ENCODE results near the gene ZNRF3. TPM values are rescaled to one million over a fixed set of nuclear protein-coding genes. Genes with fewer than 3 reads are reported as not detected.

The ZNRF3 gene
- total and polyA plus RNA-seq, 12 donors, result 1.8 to 7.7 (median 6.2) TPM

- H3K36me3 ChIP-seq, result no peaks in the 10 kb centered on the region
- no peaks in the 10 kb centered on the region for H3K9me3 ChIP-seq
- H3K27me3 ChIP-seq, result peaks cover 0 to 72% (median 0%) of the 10 kb centered on the region in 7 donors
- TF ChIP-seq, protein P1, sequence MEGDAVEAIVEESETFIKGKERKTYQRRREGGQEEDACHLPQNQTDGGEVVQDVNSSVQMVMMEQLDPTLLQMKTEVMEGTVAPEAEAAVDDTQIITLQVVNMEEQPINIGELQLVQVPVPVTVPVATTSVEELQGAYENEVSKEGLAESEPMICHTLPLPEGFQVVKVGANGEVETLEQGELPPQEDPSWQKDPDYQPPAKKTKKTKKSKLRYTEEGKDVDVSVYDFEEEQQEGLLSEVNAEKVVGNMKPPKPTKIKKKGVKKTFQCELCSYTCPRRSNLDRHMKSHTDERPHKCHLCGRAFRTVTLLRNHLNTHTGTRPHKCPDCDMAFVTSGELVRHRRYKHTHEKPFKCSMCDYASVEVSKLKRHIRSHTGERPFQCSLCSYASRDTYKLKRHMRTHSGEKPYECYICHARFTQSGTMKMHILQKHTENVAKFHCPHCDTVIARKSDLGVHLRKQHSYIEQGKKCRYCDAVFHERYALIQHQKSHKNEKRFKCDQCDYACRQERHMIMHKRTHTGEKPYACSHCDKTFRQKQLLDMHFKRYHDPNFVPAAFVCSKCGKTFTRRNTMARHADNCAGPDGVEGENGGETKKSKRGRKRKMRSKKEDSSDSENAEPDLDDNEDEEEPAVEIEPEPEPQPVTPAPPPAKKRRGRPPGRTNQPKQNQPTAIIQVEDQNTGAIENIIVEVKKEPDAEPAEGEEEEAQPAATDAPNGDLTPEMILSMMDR (IDR thresholded peaks at IDR 0.05), result no peak
- DNase-seq, result peak in 1 of 2 donors; percentile 23
- peak in 3 of 8 donors; percentile 2 to 42 (median 22) for ATAC-seq
- intact Hi-C loops (cut with DNase I), result loop anchor here in 4 of 10 donors (5.0 to 10.0 kb wide), 2 partner anchors 79 to 82 kb away; no protein-coding TSS in a partner anchor
- H3K4me3 ChIP-seq, result peak within 1 kb of the TSS; percentile 19 to 86 (median 80)
- peaks cover 4 to 48% (median 29%) of the 10 kb centered on the region in 9 donors for H3K4me1 ChIP-seq
- 1% methylated on average over 45 to 76 of the region's 76 CpGs for WGBS, 2 donors
- peak within 1 kb of the TSS in 8 of 10 donors; percentile 3 to 84 (median 70) for H3K27ac ChIP-seq
Observed at GRCh38 chr22:29072979-29073617, 189.7 kb downstream of the ZNRF3 start, which contains the start of gene KREMEN1. Gene KREMEN1, plus strand, starts transcription at chr22:29073035. Its CDS starts 96 bp downstream, at chr22:29073131.

DNA sequence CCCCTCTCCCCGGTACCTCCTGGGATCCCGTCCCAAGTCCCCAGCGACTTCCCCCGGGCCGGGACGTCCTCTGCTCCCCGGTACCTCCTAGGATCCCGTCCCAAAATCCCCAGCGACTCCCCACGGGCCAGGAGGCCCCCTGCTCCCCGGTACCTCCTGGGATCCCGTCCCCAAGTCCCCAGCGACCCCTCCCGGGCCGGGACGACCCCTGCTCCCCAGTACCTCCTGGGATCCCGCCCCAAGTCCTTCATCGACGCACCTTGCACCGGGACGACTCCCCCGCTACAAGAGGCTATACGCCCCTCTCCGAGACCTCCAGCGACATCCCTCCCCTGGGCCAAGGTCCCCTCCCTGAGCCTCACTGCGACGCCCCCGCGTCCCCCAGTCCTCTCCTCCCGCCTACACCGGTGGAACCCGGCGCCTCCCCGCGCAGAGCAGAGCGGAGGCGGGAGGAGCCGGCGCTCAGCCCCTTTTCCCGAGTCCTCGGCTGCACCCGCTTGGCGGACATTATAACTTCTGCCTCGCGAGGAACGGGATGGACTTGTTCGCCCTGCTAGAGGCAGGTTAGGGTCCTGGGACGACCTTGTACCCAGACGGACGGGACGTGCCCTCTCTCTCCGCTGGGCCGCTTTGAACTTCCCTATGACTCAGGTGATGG, 190.4 kb downstream of the ZNRF3 start:
- ATAC-seq (peak; percentile 44 to 72 (median 66)), DNase-seq (peak; percentile 36 to 61)
- 6 to 8% methylated on average over 53 of the region's 53 CpGs for WGBS, 2 donors
- intact Hi-C loops (cut with DNase I), result loop anchor here in 4 of 10 donors (5.0 to 10.0 kb wide), 2 partner anchors 79 to 81 kb away; no protein-coding TSS in a partner anchor
- H3K27me3 ChIP-seq, result peaks cover 0 to 71% (median 0%) of the 10 kb centered on the region in 7 donors
- peaks cover 4 to 54% (median 32%) of the 10 kb centered on the region in 9 donors for H3K4me1 ChIP-seq
- H3K36me3 ChIP-seq, result no peaks in the 10 kb centered on the region
- TF ChIP-seq, protein P1 (IDR thresholded peaks at IDR 0.05), result peak in 1 of 9 donors; percentile 9
- peak overlapping the region in 8 of 10 donors; percentile 3 to 84 (median 70) for H3K27ac ChIP-seq
- no peaks in the 10 kb centered on the region for H3K9me3 ChIP-seq
- H3K4me3 ChIP-seq, result peak overlapping the region; percentile 19 to 86 (median 80)

DNA sequence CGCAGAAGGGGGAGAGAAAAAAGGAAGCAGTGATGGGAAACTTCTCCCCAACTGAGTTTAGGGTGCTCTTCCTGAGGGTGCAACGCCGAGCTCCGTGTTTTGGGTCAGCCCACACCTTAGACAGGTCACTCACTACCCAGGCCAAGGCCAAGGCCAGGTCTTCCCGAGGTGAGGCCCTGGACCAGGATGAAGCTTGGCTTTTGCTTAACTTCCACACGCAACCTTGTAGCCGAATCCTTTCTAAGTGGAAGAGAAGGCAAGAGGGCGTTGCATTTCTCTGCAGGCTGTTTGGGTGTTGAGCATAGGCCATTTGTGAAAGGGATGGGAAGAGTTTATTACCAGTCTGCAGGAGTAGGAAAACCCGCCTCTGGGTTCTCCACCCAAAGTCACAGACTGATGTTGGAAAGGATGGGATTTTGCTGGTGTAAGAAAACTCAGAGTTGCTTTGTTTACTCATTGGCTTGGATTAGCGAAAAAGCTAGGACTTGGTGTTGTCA, 191.0 kb downstream of the ZNRF3 start:
- H3K27ac ChIP-seq, result peak overlapping the region in 6 of 10 donors; percentile 14 to 84 (median 70)
- H3K4me1 ChIP-seq, result peaks cover 4 to 59% (median 36%) of the 10 kb centered on the region in 9 donors
- ATAC-seq (peak in 2 of 8 donors; percentile 0 to 6), DNase-seq (no peak)
- H3K4me3 ChIP-seq, result peak overlapping the region in 9 of 10 donors; percentile 66 to 86 (median 81)
- 66 to 70% methylated on average over 10 of the region's 10 CpGs for WGBS, 2 donors
- H3K27me3 ChIP-seq, result peaks cover 0 to 66% (median 0%) of the 10 kb centered on the region in 7 donors
- intact Hi-C loops (cut with DNase I), result loop anchor here in 4 of 10 donors (5.0 to 10.0 kb wide), 2 partner anchors 78 to 80 kb away; no protein-coding TSS in a partner anchor
- TF ChIP-seq, protein P1 (IDR thresholded peaks at IDR 0.05), result no peak
- H3K36me3 ChIP-seq, result no peaks in the 10 kb centered on the region
- no peaks in the 10 kb centered on the region for H3K9me3 ChIP-seq
